Stimulated activated CD4-positive, alpha-beta T cell treated with anti-CD3 and anti-CD28 coated beads, TNF-alpha, amount 100 ng/mL, for 48 hours (primary cell): ENCODE data around the gene TSEN2.
"Not testable (repeated sequence)": the region's sequence is repeated elsewhere in the genome, so short reads cannot be mapped to it uniquely, and the experiment has no call there.

Experiments
- DNase-seq, 3 donors: peaks; one replicate each; pipeline ENCODE4 v3.0.0-alpha.2; 2020; ENCODE audit warnings: low read depth in 3 of 3

Gene TSEN2

DNA sequence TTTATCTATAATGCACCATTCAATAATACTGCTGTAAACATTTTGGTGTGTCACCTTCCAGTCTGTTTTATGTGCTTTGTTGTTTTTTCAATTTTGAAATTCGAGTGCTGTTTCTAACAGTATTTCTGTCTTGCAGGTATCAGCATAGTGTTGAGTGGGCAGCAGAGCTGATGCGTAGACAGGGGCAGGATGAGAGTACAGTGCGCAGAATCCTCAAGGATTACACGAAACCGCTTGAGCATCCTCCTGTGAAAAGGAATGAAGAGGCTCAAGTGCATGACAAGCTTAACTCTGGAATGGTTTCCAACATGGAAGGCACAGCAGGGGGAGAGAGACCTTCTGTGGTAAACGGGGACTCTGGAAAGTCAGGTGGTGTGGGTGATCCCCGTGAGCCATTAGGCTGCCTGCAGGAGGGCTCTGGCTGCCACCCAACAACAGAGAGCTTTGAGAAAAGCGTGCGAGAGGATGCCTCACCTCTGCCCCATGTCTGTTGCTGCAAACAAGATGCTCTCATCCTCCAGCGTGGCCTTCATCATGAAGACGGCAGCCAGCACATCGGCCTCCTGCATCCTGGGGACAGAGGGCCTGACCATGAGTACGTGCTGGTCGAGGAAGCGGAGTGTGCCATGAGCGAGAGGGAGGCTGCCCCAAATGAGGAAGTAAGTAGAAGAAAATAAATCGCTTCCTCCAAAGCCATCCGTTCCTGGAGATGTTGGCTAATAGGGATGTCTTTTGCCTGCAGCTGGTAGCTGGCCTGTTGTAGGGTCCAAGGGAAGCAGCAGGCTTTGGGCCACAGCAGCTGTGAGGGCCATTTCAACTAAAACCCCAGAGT lies 19.1 kb downstream of the TSEN2 start:
- DNase-seq: no peak

DNA sequence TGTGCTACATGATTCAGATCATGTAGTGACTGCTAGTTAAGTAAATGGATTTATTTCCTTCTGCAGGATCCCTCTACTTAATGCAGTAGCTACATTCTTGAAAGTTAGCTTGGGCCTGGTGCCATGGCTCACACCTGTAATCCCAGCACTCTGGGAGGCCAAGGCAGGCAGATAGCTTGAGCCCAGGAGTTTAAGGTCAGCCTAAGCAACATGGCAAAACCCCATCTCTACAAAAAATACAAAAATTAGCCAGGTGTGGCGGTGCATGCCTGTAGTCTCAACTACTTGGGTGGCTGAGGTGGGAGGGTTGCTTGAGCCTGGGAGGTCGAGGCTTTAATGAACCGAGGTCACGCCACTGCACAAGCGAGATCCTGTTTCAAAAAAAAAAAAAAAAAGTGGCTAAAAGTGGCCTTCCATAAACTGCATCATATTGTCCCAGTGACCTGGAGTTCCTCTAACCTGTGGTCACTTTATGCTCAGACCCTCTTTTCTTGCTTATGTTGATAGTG lies 22.0 kb downstream of the TSEN2 start:
- no peak for DNase-seq

DNA sequence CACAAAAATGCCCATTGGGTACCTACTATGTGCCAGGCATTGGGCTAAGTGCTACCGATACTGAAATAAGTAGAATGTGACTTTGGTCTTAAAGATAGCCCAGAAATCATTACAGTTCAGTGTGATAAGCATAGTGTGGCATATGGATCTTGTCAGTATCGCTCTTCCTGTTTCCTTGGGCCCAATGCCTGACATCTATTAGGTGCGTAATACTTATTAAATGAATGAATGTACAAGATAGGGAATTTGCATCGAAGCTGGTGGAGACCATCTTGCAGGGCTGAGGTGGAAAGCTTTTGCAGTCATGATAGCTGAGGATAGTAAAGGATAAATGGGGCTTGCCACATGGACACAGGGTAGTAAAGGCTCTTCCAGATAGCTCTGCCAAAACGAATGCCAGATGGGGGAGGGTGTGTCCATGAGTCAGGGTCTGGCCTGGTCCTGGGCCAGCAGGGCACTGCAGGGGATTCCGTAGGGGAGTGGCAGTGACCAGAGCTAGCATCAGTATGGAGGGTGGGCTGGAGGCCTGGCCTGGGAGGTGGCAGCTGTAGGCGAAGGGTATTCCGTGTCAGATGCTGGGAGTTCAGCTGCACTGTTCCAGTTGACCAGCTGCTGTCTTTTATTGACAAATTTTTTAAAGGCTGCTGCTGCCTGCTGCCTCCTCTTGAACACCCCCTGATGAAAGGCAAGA lies 23.5 kb downstream of the TSEN2 start:
- no peak for DNase-seq

DNA sequence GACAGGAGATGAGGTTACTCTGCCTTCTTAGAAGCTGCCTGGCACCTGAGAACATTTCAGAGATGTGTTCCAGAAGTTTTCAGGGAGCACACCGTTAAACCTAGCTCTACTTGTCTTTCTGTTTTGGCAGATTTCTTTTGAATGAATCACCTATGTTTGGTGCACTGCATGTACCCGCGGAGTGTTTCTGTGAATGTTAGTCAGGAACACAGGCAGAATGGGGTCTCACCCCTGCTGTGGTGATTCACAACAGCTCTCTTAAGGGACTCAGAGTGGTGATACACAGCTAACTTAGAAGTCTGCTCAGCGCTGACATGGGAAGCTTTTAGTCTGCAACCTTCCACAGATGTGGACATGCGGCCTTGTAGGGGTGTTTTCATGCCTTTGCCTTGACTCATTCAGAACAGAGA lies 24.0 kb downstream of the TSEN2 start:
- DNase-seq: no peak

DNA sequence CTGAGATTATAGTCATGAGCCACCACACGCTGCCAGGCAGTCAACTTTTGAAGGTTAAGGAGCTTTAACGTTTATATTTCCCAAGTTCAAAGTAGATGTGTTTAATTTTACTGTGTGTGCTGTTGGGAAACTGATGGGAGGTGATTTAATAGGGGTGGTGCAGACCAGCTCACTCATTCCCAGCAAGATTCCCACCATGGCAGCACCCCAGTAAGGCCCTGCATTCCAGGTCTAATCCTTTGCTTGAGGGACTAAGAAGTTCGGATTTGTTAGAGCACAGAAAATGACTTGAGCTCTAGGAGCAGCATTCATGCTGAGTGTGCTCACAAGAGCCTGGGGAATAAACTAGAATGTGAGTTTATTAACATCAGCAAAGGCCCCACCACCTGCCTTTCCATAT lies 25.2 kb downstream of the TSEN2 start:
- no peak for DNase-seq

DNA sequence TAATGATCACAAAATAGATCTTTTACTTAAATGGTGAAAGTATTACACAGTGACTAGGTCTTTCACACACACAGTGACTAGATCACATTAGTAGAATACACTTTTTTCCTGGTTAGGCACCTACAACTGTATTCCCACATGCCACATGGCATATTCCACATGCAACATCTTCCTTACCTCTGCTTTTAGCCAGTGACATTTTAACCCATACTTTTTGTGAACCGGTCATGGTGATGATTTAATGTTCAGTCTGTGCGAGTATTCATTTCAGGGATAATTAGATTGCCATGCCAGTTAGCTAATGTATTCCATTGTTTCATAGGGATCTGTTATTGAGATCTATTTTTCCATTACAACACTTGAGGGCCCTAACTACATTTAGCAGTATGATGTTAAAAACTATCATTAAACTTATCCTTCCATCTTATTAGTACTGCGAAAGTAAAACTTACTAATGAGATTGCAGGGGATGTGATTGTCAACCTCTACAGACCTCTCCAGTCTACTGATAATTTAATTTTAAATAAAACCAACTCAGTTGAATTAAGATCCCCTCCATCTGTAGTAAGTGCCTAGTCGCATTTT lies 28.3 kb downstream of the TSEN2 start:
- DNase-seq: no peak

DNA sequence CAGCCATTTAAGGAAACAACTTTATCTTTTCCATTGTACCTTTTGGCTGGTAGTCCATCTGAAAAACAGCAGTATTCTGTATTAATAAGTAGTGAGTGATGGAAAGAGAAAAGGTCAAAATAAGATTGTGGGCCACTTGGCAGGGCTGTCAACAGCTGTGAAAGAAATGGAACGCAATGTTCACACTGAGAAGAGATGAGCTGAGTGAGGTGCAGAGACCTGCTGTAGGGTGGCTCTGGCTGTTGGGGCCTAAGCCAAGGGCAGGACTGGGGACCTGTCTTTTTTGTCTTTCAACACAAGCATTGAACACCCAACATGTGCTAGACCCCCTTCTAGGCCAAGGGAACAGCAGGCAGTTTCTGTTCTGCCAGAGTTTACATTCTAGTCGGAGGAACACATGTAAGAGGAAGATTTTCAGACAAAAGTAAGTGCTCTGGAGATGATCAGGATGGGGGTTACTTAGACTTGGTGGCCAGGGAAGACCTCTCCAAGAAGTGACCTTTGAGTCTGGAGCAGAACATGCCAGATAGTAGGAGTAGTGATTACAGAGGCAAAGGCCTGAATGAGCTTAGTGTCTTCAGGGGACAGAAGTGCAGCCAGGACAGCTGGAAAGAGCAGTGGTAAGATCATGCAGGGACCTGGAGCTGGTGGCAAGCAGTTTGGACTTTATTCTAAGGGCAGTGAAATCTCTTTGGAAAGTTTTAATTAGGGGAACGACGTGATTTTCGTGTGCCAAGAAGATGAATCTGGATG lies 29.6 kb downstream of the TSEN2 start:
- DNase-seq: no peak

DNA sequence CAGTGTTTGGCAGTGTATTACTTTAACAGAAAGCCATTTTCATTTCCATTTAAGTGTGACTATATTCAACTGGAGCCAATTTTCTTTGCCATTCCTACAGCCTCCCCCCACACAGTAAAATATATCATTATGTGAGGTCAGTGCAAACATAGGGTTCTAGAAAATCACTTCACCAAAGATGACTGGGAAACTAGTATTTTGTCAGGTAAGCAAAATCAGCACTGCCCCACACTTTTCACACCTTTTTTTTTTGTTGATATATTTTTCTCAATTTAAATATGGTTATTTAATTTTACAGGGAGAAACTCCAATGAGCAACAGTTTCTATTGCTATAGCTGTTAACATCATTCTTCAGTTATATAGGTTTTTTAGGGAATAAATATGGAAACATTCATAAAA lies 31.4 kb downstream of the TSEN2 start:
- no peak for DNase-seq

DNA sequence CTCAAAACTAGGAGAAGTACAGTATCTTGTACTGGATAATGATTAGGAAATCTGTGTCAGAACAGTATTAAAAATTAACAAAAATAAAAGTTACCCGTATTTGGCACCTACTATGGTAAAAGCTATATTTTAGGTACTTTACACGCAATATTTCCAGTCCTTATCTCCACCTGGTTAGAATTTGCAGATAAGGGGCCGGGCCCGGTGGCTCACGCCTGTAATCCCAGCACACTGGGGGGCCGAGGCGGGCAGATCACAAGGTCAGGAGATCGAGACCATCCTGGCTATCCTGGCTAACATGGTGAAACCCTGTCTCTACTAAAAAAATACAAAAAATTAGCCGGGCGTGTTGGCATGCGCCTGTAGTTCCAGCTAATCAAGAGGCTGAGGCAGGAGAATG lies 32.6 kb downstream of the TSEN2 start:
- DNase-seq: no peak

DNA sequence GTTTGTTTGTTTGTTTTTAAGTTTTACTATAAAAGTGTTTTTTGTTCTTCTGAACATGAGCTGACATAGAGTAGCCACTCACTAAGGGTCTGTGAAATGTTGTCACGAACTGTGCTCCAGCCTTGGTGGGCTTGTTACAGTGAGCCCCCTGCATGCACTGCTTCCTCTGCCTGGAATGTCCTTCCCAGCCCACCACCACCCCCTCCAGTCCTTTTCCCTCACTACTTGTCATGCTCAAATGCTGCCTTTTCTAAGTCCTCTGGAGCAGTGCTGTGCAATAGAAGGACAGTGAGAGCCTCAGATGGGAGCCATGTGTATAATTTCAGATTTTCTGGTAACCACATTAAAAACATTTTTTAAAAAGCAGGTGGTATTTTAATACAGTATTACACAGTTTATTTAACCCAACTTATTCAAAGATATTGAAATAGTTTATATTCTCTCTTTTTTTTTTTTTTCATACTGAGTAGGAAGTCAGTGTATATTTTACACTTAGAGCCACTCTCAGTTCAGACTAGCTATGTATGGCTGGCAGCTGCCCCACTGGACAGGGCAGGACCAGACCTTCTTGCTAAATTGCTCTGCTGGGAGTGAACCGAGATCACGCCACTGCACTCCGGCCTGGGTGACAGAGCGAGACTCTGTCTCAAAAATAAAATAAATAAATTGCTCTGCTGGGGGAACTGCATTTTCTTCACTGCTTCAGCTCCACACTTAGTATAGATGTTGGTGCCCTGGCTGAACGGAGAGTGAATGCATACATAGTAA lies 34.2 kb downstream of the TSEN2 start:
- DNase-seq: no peak

DNA sequence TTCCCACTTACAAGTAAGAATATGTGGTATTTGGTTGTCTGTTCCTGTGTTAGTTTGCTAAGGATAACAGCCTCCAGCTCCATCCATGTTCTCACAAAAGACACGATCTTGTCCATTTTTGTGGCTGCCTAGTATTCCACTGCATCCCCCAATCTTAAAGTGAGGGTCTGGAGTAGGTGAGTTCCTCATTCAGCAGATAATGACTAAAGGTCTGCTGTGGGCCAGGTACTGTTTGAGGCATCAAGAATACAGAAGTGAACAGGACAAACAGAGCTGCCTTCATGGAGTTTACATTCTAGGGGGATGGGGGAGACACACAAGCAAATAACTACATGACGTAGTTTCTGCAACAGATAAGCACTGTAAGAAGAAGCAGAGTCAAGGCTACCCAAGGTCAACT lies 36.7 kb downstream of the TSEN2 start:
- DNase-seq: no peak

DNA sequence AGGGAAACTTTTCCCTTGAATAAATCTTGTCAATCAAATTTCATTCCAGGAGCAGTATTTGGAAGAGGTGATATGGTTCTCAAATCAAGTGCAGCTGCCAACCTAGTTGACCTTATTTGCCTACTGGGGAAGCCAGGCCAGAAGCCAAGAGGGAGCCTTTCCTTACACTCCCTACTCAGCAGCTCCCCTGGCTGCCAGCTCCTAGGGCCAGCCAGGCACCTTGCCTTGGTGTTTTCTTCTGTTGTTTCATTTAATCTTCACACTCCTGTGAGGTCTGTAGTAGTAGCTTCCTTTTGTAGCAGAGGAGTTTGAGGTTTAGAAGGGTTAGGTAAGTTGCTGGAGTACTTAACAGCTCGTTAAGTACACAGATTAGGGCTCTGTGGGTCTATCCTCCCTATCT lies 38.4 kb downstream of the TSEN2 start:
- DNase-seq: no peak

DNA sequence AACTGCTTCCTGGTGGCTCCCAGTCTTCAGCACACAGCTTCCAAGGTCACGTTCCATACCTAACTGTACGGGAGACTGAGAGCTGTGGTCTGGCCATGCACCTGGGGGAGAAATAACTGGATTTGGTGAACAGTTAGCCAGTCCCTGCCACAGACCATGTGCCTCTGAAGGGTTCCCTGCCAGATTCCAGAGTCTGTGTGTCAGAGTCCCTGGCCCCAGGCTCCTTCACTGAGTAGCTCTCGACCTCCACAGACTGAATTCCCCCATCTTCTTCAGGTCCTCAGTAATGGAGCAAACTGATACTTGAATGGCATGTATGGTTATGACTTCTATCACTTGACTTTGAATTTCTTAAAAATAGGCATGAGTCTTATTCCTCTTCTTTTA lies 43.5 kb downstream of the TSEN2 start:
- no peak for DNase-seq

DNA sequence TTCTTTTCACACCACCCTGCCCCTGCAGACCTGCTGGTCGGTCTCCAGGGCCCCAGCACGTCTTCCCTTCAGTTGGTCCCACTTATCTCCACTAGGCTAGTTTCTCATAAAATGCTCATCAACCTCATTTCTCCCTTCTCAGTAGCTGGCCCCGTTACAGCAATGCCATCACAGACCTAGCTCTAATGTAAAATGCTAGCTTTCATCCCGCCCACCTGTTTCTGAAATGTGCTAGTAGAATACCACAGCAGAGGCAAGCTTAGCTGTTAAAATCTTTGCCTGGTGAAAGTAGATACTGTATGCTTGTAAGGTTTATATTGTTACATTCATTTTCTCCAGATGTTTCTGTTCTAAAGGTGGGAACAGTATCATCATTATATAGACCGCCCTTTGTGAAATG lies 47.9 kb downstream of the TSEN2 start:
- DNase-seq: no peak

DNA sequence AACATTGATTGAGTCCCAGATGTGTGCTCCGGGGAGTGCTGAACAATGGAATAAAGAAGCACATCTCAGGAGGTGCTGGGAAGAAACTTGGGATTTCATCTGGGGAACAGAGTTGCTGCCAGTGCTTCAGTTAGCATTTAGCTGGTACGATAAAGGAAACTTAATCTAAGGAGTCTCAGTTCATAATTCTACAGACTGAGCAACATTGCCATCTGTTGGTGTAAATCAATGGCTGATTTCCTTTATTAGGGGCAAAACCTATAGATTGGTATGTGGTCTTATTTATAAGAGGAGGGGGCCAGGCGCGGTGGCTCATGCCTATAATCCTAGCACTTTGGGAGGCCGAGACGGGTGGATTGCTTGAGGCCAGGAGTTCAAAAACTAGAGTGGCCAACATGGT lies 52.1 kb downstream of the TSEN2 start:
- no peak for DNase-seq

DNA sequence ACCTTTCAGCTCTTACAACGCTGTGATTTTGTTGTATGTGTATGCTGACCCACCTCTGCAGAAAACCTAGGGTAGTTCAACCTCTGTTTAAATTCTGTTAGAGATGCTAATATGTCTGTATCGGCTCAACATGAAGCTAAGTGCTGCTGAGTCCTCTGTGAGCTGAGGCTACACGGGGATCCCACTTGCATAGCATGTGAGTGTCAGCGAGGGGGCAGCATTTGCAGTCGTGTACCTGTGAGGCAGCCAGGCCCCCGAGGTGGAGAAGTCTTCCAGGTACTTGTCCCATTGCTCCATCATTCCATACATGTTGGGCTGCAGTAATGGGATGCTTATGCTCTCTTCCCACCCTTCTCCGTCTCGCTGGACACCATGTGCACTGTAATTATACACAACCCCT lies 57.3 kb downstream of the TSEN2 start:
- no peak for DNase-seq

DNA sequence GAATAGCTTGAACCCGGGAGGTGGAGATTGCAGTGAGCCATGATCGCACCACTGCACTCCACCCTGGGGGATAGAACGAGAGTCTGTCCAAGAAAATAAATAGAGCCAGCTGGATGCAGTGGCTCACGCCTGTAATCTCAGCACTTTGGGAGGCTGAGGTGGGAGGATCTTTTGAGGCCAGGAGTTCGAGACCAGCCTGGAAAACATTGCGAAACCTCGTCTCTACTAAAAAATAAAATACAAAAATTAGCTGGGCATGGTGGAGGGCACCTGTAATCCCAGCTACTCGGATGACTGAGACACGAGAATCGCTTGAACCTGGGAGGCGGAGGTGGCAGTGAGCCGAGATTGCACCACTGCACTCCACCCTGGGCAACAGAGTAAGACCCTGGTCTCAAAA lies 59.2 kb downstream of the TSEN2 start:
- not testable (repeated sequence) for DNase-seq

DNA sequence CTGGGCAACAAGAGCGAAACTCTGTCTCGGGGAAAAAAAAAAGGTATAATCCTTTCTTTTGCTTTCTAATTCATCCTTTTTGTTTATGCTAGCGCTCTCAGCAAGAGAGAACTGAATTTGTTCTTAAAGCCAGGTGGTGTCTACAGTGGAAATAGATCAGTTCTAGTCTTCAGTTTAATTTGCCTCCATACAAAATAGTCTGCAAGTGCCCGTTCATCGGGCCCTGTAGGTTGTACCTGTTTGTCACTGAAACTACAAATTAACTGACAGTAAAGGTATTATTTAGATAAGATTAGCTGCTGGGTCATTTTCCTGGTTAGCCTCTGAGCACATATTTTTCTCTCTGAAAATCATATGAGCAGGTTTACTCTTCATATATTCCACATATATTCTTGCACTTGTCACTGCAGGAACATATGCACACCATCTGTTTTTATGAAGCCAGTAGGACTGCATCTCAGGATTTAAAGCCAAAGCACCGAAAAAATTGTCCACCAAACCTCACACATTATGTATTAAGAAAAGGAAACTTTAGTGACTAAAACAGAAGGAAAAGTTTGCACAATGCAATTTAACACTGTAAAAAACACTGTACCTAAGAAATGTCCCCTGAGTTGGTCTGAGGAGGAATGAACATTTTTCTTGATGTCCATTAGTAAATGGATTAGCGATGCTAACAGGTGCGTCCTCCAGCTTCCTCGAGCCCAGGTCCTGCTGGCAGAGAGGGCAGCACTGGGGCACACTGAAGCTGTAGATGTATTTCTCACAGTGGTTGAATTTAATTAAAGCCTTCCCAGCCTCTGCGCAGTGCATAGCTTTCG lies 60.6 kb downstream of the TSEN2 start:
- no peak for DNase-seq

DNA sequence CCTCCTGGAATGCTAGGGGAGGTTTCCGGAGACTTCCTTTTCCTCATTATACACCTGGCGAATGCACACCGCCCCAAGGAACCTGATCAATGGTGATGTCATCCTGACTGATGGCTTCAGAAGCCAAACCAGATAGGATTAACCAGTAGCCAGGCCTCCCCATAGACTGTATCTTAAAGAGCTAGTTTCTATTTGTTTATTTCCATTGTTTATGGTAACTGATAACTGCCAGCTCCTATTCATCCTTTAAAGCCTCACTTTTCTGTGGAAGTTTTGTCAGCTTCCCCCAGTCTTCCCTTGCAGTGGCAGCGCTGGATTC lies 61.2 kb downstream of the TSEN2 start, which contains the start of gene MKRN2OS:
Gene MKRN2OS (minus strand): TSS at position 27 of the 319 bp plus-strand sequence. CDS start 35 bp downstream, outside the sequence.
- DNase-seq: no peak

DNA sequence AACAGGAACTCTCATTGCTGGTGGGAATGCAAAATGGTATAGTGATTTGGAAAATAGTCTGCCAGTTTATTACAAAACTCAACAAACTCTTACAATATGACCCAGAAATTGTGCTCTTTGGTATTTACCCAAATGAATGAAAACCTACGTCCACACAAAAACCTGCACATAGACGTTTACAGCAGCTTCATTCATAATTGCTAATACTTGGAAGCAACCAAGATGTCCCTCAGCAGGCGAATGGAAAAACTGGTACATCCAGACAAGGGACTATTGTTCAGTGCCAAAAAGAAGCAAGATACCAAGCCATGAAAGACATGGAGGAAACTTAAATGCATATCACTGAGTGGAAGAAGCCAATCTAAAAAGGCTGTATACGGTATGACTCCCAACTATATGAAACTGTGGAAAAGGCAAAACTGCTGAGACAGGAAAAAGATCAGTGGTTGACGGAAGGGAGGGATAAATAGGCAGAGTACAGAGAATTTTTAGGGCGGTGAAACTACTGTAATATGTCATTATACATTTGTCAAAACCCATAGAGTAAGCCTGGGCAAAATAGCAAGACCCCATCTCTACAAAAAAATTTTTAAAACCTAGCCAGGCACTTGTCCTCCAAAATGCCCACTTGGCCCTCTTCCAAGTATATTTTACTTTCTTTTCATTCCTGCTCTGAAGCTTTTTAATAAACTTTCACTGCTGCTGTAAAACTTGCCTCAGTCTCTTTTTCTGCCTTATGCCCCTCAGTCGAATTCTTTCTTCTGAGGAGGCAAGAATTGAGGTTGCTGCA lies 65.9 kb downstream of the TSEN2 start:
- DNase-seq: no peak
